ENCODE measurements around the gene LNX1.

GRCh38 chr4:53501561-53501960 is 89.7 kb downstream of the LNX1 start:
- TF ChIP-seq POLR2A (IDR thresholded peaks at IDR 0.05; ENCODE audit: extremely low read depth, insufficient read length) (no peak), MAX (IDR thresholded peaks at IDR 0.05; ENCODE audit: low read depth, low read length) (no peak), CTCF (IDR thresholded peaks at IDR 0.05; ENCODE audit: low read depth, low read length) (no peak), MYC (IDR thresholded peaks at IDR 0.05; ENCODE audit: low read depth, low read length) (no peak)

Data from NB4 (cell line).